Limb (tissue), 2 donors: ENCODE measurements around the gene IGSF3.

ENCODE experiments used
- DNase-seq, 2 donors: peaks; one replicate each; pipeline ENCODE4 v3.0.0-alpha.2; 2016; ENCODE audit errors: extremely low spot score in 2 of 2

The IGSF3 gene

GRCh38 chr1:116531917-116532316 is 135.6 kb downstream of the IGSF3 start:
- DNase-seq: no peak

DNA sequence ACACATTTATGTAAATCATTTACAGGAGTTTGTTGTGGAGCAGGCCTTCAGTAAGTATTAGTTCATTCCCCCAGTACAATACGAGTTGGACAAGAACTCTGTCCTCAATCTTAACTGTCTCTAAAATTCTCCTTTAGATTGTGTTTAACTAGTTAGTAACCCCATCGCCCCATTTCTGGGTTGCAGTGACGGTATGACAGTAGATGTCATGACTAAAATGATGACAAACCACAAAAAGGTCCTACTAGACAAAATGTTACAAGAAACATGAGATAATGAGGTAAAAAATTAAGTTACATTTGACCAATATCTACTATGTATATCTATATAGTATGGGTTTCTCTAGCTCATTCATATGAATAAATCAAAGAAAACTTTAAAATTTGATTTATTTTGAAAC is 137.9 kb downstream of the IGSF3 start:
- no peak for DNase-seq

DNA sequence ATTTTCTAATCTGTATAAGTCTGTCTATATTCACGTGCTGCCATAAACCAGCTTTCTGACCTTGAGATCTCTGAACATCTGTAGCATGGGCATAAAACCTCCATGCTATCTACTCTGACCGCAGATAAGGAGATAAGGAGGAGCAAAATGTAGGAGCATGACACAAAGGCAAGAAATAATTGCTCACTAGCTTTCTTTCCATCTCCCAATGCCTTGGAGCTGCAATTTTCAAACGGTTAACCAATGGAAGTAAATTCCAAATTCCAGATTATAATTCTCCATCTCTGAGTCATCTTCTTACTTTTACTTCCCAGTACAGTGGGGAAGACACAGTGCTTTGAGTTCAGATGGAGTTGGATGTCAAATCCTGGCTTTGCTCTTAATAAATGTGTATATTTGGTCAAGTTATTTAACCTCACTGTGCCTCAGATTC is 138.3 kb downstream of the IGSF3 start:
- DNase-seq: no peak

DNA sequence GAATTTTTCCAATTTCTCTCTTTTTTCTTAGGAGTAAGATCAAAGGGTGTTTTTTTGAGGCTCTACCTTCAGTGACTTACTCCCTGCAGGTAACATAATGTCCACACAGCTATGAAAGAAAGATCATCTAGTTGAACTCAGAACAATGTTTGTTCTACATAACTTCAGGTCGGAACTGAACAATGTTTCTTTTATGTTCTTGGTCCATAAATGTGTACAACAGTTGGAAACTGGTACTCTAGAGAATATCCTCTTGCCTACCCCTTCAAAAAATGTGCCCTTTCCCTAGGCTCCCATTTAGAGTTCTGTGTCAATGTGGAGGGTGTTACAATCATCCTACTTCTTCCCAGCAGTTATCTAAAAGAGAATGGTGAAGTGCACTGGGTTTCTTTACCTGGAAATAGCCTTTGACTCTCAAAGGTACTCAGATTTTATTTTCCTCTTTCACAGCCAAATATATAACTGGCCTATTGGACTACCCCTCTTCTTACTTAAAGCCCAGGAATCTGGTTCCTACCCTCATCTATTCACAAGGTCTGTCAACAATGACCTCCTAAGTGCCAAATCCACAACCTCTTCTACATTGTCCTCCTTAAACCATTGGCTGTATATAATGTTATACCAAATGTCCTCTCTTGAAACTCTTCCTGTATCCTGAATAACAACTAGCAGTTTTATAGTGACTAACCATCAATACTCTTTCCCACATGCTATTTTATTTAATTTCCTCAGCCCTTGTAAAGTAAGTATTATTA is 139.0 kb downstream of the IGSF3 start:
- DNase-seq: no peak

DNA sequence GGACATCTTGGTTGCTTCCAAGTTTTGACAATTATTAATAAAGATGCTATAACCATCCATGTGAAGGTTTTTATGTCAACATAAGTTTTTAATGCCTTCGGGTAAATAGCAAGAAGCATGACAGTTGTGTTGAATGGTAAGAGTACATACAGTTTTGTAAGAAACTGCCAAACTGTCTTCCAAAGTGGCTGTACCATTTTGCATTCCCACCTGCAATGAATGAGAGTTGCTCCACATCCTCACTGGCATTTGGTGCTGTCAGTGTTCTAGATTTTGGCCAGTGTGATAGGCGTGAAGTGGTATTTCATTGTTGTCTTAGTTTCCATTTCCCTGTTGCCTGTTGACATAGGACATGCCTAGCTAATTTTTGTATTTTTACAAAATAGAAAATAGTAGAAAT is 142.1 kb downstream of the IGSF3 start:
- DNase-seq: no peak
